Daoy (cell line): ENCODE data around the gene PSMD6. TPM values are rescaled to one million over a fixed set of nuclear protein-coding genes. Genes with fewer than 3 reads are reported as not detected.

ENCODE experiments used
- DNase-seq: peaks from one replicate; pipeline ENCODE4 v3.0.0-alpha.2; 2015; ENCODE audit warnings: low read depth
- total RNA-seq: library from RNA; depleted of rRNA; stranded (reverse); fragments of >200 nt; shearing (Covaris generic); gene quantifications from 2 replicates; pipeline ENCODE4 v1.2.3, GENCODE V29; 2014

The PSMD6 gene
- total RNA-seq, 1 experiment from 2014 or later = 191 TPM

- no peak for DNase-seq
Observed at GRCh38 chr3:64046592-64046991, 23.3 kb upstream of the PSMD6 start.

- DNase-seq = no peak
Observed at GRCh38 chr3:64042952-64043351, 19.7 kb upstream of the PSMD6 start.

- no peak for DNase-seq
Observed at GRCh38 chr3:64039981-64040733, 16.9 kb upstream of the PSMD6 start.

DNA sequence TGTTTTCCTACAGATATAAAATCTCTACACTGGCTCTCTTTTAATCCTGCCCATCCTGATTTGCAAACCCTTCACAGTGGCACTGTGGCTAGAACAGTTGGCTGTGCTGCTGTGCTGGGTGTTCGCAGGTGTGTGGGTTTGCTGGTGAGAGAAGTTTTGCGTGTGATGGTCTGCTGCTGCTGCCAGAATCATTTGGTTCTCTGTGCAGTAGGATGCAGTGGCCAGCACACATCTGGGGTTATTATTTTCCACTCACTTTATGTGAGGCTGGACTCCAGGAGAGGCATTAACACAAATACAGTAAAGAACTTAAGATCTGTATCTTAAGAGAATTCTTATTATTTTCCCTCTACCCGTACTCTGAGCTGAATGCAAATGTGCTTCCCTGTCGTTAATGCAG is 16.0 kb upstream of the PSMD6 start:
- DNase-seq = no peak

DNA sequence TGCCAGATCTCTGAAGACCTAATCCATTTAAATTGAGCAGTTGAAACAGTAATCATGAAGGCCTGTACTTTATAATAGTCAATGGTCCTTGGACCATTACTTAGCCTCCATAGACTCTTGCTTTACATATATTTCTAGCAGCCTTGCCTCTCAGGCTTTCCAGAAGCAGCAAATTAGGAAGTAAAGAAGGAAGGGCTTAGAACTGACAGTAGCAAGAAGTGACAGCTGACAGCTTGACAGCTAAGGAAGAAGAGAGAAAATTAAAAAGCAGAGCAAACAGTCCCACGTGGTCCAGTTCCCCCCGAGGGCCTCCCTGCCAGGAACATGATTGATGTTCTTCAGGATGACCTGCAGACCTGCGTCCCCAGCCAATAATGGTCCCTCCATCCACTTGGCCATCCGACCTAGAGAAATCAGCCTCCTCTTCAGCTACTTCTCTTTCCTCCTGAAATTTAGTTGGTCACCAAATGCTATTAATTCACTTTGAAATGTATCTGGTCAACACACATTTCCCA is 15.0 kb upstream of the PSMD6 start:
- DNase-seq = no peak

- no peak for DNase-seq
Observed at GRCh38 chr3:64037084-64037483, 13.8 kb upstream of the PSMD6 start.

GRCh38 chr3:64033069-64033468 is 9.8 kb upstream of the PSMD6 start:
- DNase-seq = no peak

DNA sequence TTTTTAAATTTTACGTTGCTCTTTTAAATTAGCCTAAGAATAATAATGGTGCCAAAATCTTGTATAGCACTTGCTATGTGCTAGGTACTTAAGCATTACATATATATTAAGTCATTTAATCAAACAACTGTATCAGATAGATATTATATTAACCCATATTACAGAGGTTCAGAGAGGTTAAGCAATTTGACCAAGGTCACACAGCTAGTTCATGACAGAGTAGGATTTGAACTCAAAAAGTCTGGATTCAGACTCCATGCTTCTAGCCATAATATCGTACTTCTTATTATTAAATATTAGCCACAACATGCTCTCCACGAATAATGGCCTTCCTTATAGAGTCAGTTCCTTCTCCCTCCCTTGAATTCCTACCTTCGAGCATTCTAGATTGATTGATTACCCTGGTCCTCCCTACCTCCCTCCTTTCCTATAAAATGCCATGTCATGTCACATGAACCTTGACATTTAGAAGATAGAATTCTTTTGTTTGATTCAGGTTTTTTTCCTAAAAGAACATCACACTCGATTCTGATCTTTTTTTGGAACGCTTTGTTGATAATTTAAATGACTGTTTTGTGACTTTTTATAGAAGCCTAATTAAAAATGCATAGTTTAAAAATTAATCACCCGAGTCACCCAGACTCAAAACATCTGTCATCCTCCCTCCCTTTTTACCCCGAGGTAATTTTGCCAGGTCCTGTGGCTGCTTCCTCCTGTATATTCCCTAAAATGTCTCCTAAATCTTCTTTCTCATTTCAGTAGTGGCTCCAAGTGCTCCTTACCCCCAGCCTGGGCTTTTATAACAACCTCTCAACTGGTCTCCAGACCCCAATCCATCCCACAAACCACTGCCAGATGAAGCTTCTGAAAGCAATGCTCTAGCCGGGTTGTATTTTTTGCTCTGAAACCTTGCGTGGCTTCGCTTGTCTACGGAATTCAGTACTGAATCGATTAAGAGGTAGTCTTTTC is 8.5 kb upstream of the PSMD6 start:
- no peak for DNase-seq

DNA sequence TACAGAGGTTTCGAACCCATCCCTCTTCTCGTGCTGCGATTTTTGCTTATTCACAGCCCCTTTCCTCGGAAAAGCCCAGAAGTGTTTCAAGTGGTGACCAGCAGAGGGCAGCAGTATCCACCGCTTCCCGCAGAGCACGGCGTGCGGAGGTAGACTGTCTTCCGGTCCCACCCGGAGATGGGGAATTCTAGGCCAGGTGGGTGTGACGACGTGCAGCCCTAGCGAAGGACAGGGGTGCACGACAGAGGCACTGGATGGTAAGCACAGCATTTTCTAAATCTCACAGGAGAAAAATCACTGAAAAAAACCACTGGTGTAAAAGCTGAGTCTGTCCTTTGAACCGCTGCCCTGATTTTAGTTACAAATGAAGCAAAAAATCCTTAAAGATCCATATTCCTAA is 7.4 kb upstream of the PSMD6 start:
- DNase-seq = peak; percentile 75

GRCh38 chr3:64029287-64029686 is 6.0 kb upstream of the PSMD6 start:
- DNase-seq = no peak

GRCh38 chr3:64028754-64029153 is 5.5 kb upstream of the PSMD6 start:
- no peak for DNase-seq

- no peak for DNase-seq
Observed at GRCh38 chr3:64027658-64028057, 4.4 kb upstream of the PSMD6 start.

GRCh38 chr3:64026346-64026745 is 3.1 kb upstream of the PSMD6 start:
- no peak for DNase-seq

GRCh38 chr3:64023861-64024223 is 548 bp upstream of the PSMD6 start:
- no peak for DNase-seq

DNA sequence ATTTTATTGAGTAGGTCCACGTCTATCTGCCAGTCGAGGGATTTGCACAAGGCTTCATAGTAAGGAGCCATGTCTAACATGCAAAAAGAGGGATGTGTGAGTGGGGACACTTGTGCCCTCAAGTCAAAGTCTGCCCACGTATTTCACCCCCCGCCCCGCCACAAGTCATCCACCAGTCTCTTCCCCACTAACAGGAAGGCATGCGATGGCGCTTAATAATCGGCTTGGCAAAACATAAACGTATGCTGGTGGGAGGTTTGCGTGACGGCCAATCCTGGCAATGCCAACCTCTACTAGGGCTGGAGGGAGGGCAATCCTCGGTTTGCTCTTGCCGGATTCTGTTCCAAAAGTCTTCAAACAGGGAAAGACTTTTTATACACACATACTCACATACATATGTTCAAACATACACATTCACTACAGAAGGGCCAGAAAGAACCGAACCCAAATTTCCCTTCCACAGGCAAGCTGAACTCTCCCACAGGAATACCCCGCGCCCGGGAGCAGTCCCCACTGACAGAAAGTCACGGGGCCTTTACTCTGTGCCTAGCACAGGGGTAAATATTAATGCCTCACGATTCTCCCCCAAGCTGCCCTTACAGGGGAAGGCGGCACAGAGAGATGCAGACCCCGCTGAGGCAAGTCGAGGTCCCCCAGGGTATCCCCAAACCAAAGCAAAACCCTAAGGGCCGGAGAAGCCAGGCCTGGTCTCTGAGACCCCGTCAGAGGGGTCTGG is 675 bp downstream of the PSMD6 start:
- peak; percentile 28 for DNase-seq

DNA sequence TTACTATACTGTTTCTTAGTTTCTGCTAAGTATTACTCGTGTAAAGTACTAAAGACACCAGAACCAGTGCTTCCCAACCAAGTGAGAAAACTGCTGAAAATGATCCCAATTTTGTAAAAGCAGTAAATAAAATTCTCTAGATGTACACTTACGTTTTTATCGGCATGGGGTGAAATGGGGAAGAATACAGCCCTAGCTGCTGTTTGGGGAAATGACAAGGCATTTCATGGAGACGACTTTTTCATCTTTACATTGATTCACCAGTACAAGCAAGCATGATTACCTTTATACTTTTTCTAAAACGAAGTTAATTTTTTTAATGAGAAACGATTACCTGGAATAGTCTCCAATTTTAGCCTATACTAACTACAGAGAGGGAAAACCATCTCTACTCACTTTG is 1.4 kb downstream of the PSMD6 start:
- DNase-seq = no peak

GRCh38 chr3:64019879-64020278 is 3.4 kb downstream of the PSMD6 start:
- DNase-seq = no peak

- no peak for DNase-seq
Observed at GRCh38 chr3:64019271-64019670, 4.0 kb downstream of the PSMD6 start.

DNA sequence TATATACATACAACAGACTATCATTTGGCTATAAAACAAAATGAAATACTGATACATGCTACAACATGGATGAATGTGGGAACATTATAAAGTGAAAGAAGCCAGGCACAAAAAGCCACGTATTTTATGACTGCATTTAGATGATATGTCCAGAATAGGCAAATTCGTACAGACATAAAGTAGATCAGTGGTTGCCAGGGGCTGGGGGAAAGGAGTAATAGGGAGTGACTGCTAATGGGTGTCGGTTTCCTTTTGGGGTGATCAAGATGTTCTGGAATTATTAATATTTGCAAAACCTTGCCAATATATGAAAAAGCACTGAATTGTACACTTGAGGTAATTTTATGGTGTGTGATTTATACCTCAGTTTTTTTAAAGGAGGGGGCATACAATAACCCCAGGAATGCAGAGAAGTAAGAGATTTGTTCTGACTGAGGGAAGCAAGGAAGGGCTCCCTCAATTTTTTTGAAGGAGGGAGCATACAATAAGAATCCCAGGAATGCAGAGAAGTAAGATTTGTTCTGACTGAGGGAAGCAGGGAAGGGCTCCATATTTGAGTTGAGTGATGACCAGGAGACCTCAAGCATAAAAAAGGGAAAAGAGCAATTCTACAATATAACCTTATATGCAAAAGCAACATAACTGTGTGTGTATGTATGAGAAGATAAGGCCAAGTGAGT is 6.2 kb downstream of the PSMD6 start:
- no peak for DNase-seq

GRCh38 chr3:64011685-64012084 is 11.6 kb downstream of the PSMD6 start:
- DNase-seq = peak; percentile 58

DNA sequence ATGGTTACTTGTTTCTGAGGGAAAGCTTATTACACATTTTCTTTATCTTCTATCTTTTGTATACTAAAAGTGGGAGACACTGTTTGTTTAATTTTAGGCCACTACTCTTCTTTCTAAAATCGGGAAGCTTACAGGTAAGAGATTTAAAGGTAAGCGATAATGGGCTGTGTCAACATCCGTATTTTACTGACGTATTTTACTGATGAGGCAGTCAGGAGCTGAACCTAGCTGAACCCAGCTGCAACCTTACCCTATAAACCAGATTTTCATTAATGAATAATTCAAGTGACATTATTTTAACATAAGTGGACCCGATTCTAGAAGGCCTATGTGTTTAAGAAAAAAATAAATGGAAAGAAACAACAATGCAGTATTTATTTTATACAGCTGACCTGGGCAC is 13.1 kb downstream of the PSMD6 start:
- no peak for DNase-seq

DNA sequence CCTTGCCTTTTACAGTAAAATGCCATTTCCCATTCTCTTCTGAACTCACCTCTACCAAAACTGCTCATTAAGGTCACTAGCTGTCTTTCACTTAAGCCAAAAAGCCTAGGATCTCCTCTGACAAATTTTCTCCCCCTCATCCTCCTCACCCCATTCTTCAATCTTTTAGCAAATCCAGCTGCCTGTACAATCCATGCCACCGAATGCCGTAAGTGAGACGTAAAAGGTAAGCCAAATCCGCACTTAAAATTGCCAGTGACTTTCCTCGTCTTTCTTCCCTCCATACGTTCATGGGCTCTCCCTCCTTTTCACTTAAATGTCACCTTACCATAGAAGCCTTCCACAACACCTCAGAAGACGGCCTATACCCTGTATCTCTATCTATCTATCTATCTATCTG is 13.8 kb downstream of the PSMD6 start:
- no peak for DNase-seq
